K562 (cell line): ENCODE results near the gene NIM1K. TPM values are rescaled to one million over a fixed set of nuclear protein-coding genes. Genes with fewer than 3 reads are reported as not detected.
A peak's percentile ranks its signal among the peaks of the same experiment; 100 is the strongest.

Source experiments
- ATF2 ChIP-seq: sonication (generic); formaldehyde crosslinking; IDR thresholded peaks from 2 replicates; pipeline ENCODE4 v1.8.1; 2022; ENCODE audit warnings: missing genetic modification reagents
- BCOR ChIP-seq: fragments of 450-650 bp; IDR thresholded peaks from 2 replicates; pipeline ENCODE4 v1.6.1; 2016
- CBFA2T3 ChIP-seq: fragments of 450-650 bp; IDR thresholded peaks from 2 replicates; pipeline ENCODE4 v1.6.1; 2017
- CCAR2 ChIP-seq: fragments of 200-400 bp; formaldehyde crosslinking; IDR thresholded peaks from 2 replicates; pipeline ENCODE4 v1.6.1; 2017; ENCODE audit warnings: mild to moderate bottlenecking, low read depth, low read length
- CXXC5 ChIP-seq: fragments of 250-450 bp; sonication (Bioruptor Pico); IDR thresholded peaks from 2 replicates; pipeline ENCODE4 v1.8.0; 2022; ENCODE audit warnings: inconsistent platforms, mild to moderate bottlenecking, moderate library complexity
- DNMT1 ChIP-seq: fragments of 450-650 bp; IDR thresholded peaks from 2 replicates; pipeline ENCODE4 v1.6.1; 2016; ENCODE audit warnings: antibody characterized with exemption, mild to moderate bottlenecking
- EHMT2 ChIP-seq: fragments of 450-650 bp; IDR thresholded peaks from 2 replicates; pipeline ENCODE4 v1.6.1; 2018; ENCODE audit warnings: antibody characterized with exemption
- ELF4 ChIP-seq: fragments of 450-650 bp; formaldehyde crosslinking; IDR thresholded peaks from 2 replicates; pipeline ENCODE4 v1.4.0; 2022; ENCODE audit warnings: missing genetic modification characterization
- EP300 ChIP-seq: IDR thresholded peaks from 2 replicates; pipeline ENCODE4 v1.6.1; 2012; ENCODE audit warnings: low read length, improper control_type of control experiment
- EP400 ChIP-seq: fragments of 450-650 bp; IDR thresholded peaks from 2 replicates; pipeline ENCODE4 v1.6.1; 2017; ENCODE audit warnings: antibody characterized with exemption, mild to moderate bottlenecking, moderate library complexity
- ETV5 ChIP-seq: sonication (generic); formaldehyde crosslinking; IDR thresholded peaks from 2 replicates; pipeline ENCODE4 v1.4.0; 2020; ENCODE audit warnings: low read depth, mild to moderate bottlenecking, missing genetic modification reagents
- FOXK2 ChIP-seq, 2 experiments: fragments of 450-650 bp; IDR thresholded peaks in 1 of 2; conservative IDR thresholded peaks in 1 of 2; 2 replicates each; pipeline ENCODE4 v1.6.1; 2016; ENCODE audit warnings: low read depth in 2 of 2, mild to moderate bottlenecking in 1 of 2
- GATA2 ChIP-seq: sonication (generic); formaldehyde crosslinking; IDR thresholded peaks from 2 replicates; pipeline ENCODE4 v1.4.0; 2020; ENCODE audit warnings: mild to moderate bottlenecking, missing genetic modification reagents
- HDAC2 ChIP-seq: fragments of 450-650 bp; IDR thresholded peaks from 2 replicates; pipeline ENCODE4 v1.6.1; 2016; ENCODE audit warnings: mild to moderate bottlenecking
- HLTF ChIP-seq: fragments of 450-650 bp; IDR thresholded peaks from 2 replicates; pipeline ENCODE4 v1.6.1; 2016
- MTA2 ChIP-seq: fragments of 450-650 bp; IDR thresholded peaks from 2 replicates; pipeline ENCODE4 v1.6.1; 2016; ENCODE audit warnings: low read depth
- MTA3 ChIP-seq: fragments of 450-650 bp; formaldehyde crosslinking; IDR thresholded peaks from 2 replicates; pipeline ENCODE4 v1.6.1; 2017; ENCODE audit warnings: mild to moderate bottlenecking, borderline replicate concordance
- NFIC ChIP-seq: fragments of 450-650 bp; IDR thresholded peaks from 2 replicates; pipeline ENCODE4 v1.6.1; 2017; ENCODE audit warnings: mild to moderate bottlenecking, inconsistent platforms
- NFRKB ChIP-seq: fragments of 450-650 bp; IDR thresholded peaks from 2 replicates; pipeline ENCODE4 v1.6.1; 2016; ENCODE audit warnings: low read depth
- OTX1 ChIP-seq: fragments of 450-650 bp; formaldehyde crosslinking; IDR thresholded peaks from 2 replicates; pipeline ENCODE4 v1.4.0; 2022; ENCODE audit warnings: mild to moderate bottlenecking
- PTRF ChIP-seq: fragments of 450-650 bp; IDR thresholded peaks from 2 replicates; pipeline ENCODE4 v1.6.1; 2016; ENCODE audit warnings: mild to moderate bottlenecking, missing genetic modification characterization, missing compliant biosample characterization
- RBM39 ChIP-seq: fragments of 200-400 bp; formaldehyde crosslinking; optimal IDR thresholded peaks from 2 replicates; pipeline ENCODE3; 2018; ENCODE audit warnings: low read depth, low read length
- SMARCE1 ChIP-seq: fragments of 450-650 bp; IDR thresholded peaks from 2 replicates; pipeline ENCODE4 v1.7.1; 2016; ENCODE audit warnings: mild to moderate bottlenecking
- TAL1 ChIP-seq: fragments of 450-650 bp; IDR thresholded peaks from 2 replicates; pipeline ENCODE4 v1.6.1; 2016; ENCODE audit warnings: mild to moderate bottlenecking
- TEAD4 ChIP-seq, 2 experiments: sonication (generic) in 1 of 2; formaldehyde crosslinking in 1 of 2; IDR thresholded peaks; 2 replicates each; pipeline versions ENCODE4 v1.6.1 to v1.8.0; 2012 to 2022; ENCODE audit warnings: borderline replicate concordance in 1 of 2, inconsistent platforms in 1 of 2, low read length in 1 of 2, mild to moderate bottlenecking in 1 of 2, missing genetic modification reagents in 1 of 2
- TRIM24 ChIP-seq, 2 experiments: fragments of 450-650 bp; IDR thresholded peaks; 2 replicates each; pipeline ENCODE4 v1.6.1; 2016
- ZC3H11A ChIP-seq: IDR thresholded peaks from 2 replicates; pipeline ENCODE4 v1.6.1; 2012; ENCODE audit warnings: low read depth, low read length, improper control_type of control experiment
- polyA plus RNA-seq, 8 experiments: library from polyadenylated mRNA; depleted of rRNA in 4 of 8; stranded (reverse) in 5 of 8; unstranded in 3 of 8; fragments of >200 nt; fragmentation: Nextera tagmentation in 2 of 8; fragmentation: Illumina TruSeq in 1 of 8; extraction: Ambion mirVana in 2 of 8; extraction: Trizol in 1 of 8; gene quantifications; 2 replicates each; pipeline versions ENCODE4 v1.2.1 to v1.2.3, GENCODE V29; 2011 to 2014; ENCODE audit warnings: inconsistent platforms in 1 of 8, missing spikeins in 1 of 8
- total RNA-seq, 7 experiments: library from RNA; depleted of rRNA in 6 of 7; stranded (reverse); fragments of >200 nt in 6 of 7; fragmentation: Illumina TruSeq in 2 of 7; extraction: Trizol in 2 of 7; gene quantifications; 2 replicates each; pipeline versions ENCODE4 v1.2.1 to v1.2.3, GENCODE V29; 2011 to 2021; ENCODE audit warnings: low replicate concordance in 1 of 7
- TF ChIP-seq, protein P1 (sequence below), 2 experiments: fragments of 450-650 bp; IDR thresholded peaks; 2 replicates each; pipeline ENCODE4 v1.6.1; 2018; ENCODE audit warnings: mild to moderate bottlenecking in 2 of 2, low read depth in 1 of 2; ENCODE audit not compliant: partially characterized antibody in 2 of 2

NIM1K gene
- total and polyA plus RNA-seq, 9 of the 15 experiments (the other 6 are each of a cell fraction or from before 2014, with no cell fraction given): 0.03 to 0.34 (median 0.08) TPM; not detected in 3

DNA sequence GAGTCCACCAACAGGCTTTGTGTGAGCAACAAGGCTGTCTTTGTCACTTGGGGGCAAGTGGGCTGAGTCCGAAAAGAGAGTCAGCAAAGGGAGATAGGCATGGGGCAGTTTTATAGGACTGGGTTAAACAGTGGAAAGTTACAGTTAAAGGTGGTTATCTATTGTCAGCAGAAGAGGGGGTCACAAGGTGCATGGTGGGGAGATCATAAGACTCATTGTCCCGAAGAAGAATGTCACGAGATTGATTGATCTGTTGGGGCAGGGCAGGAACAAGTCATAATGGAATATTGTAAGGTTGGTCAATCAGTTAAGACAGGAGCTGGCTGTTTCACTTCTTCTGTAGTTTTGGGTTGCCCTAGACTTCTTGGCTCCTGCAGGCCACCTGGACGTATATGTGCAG lies 128.8 kb downstream of the NIM1K start (continued):
- peak; percentile 22; the same call in 1 of the 2 replicates for TF ChIP-seq GATA2 (CRISPR knock-in tag)
- peak; percentile 63; the same call in 1 of the 2 replicates for TF ChIP-seq SMARCE1
- no peak for TF ChIP-seq RBM39
- TF ChIP-seq TEAD4 (IDR thresholded peaks at IDR 0.05; ENCODE audit: low read length): peak; percentile 74
- TF ChIP-seq TEAD4 (CRISPR knock-in tag; IDR thresholded peaks at IDR 0.05; ENCODE audit: borderline replicate concordance): no peak
- TF ChIP-seq, protein P1, sequence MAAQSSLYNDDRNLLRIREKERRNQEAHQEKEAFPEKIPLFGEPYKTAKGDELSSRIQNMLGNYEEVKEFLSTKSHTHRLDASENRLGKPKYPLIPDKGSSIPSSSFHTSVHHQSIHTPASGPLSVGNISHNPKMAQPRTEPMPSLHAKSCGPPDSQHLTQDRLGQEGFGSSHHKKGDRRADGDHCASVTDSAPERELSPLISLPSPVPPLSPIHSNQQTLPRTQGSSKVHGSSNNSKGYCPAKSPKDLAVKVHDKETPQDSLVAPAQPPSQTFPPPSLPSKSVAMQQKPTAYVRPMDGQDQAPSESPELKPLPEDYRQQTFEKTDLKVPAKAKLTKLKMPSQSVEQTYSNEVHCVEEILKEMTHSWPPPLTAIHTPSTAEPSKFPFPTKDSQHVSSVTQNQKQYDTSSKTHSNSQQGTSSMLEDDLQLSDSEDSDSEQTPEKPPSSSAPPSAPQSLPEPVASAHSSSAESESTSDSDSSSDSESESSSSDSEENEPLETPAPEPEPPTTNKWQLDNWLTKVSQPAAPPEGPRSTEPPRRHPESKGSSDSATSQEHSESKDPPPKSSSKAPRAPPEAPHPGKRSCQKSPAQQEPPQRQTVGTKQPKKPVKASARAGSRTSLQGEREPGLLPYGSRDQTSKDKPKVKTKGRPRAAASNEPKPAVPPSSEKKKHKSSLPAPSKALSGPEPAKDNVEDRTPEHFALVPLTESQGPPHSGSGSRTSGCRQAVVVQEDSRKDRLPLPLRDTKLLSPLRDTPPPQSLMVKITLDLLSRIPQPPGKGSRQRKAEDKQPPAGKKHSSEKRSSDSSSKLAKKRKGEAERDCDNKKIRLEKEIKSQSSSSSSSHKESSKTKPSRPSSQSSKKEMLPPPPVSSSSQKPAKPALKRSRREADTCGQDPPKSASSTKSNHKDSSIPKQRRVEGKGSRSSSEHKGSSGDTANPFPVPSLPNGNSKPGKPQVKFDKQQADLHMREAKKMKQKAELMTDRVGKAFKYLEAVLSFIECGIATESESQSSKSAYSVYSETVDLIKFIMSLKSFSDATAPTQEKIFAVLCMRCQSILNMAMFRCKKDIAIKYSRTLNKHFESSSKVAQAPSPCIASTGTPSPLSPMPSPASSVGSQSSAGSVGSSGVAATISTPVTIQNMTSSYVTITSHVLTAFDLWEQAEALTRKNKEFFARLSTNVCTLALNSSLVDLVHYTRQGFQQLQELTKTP (IDR thresholded peaks at IDR 0.05; ENCODE audit: low read depth in 1 of 2, partially characterized antibody in 2 of 2): peak in 1 of 2 experiments; percentile 73
- peak; percentile 96 for TF ChIP-seq CBFA2T3
- peak; percentile 67; the same call in 1 of the 2 replicates for TF ChIP-seq DNMT1
- TF ChIP-seq TAL1: peak; percentile 88
- no peak for TF ChIP-seq ETV5
- TF ChIP-seq HDAC2: 0 out of 2 replicates have a peak, but pooled peaks have one; percentile 46
- TF ChIP-seq HLTF: peak; percentile 70; the same call in 1 of the 2 replicates
- peak; percentile 84; the same call in 1 of the 2 replicates for TF ChIP-seq EHMT2
- TF ChIP-seq FOXK2 (conservative IDR thresholded peaks at IDR 0.05 in 1 of 2, IDR thresholded peaks at IDR 0.05 in 1 of 2; ENCODE audit: low read depth in 2 of 2): peak in 1 of 2 experiments; percentile 25; a peak in 1 of 4 replicates
- no peak for TF ChIP-seq CCAR2
- TF ChIP-seq MTA2: peak; percentile 72
- TF ChIP-seq ELF4: 0 out of 2 replicates have a peak, but pooled peaks have one; percentile 62
- 0 out of 2 replicates have a peak, but pooled peaks have one; percentile 29 for TF ChIP-seq EP400
- TF ChIP-seq ATF2 (CRISPR knock-in tag): no peak
- peak; percentile 54; the same call in 1 of the 2 replicates for TF ChIP-seq BCOR
- peak; percentile 80; the same call in 1 of the 2 replicates for TF ChIP-seq EP300
- TF ChIP-seq MTA3: 0 out of 2 replicates have a peak, but pooled peaks have one; percentile 28
- peak; percentile 52; the same call in 1 of the 2 replicates for TF ChIP-seq CXXC5 (CRISPR knock-in tag)
- TF ChIP-seq NFRKB: peak; percentile 40; the same call in 1 of the 2 replicates
- TF ChIP-seq NFIC: peak; percentile 76
- peak; percentile 85 to 90 for TF ChIP-seq TRIM24 (IDR thresholded peaks at IDR 0.05)
- no peak for TF ChIP-seq OTX1 (CRISPR knock-in tag)
- TF ChIP-seq ZC3H11A: no peak
- no peak for TF ChIP-seq PTRF (tag)
